Activated T-helper 1 cell treated with Interleukin-2 at 50 U/mL for 16 hours (primary cell): ENCODE data around the gene SLC9B2.

Experiments used
- DNase-seq: peaks from one replicate; pipeline ENCODE4 v3.0.0-alpha.2; 2020; ENCODE audit warnings: low read depth

Gene SLC9B2

GRCh38 chr4:103075894-103076746 lies 441 bp downstream of the SLC9B2 start:
- DNase-seq, result peak; percentile 43

GRCh38 chr4:103075435-103075893 lies 1.1 kb downstream of the SLC9B2 start:
- no peak for DNase-seq

GRCh38 chr4:103074744-103075434 lies 1.7 kb downstream of the SLC9B2 start:
- no peak for DNase-seq

- DNase-seq, result no peak
These were observed 2.6 kb downstream of the SLC9B2 start for GRCh38 chr4:103073792-103074438.

- DNase-seq, result no peak
These were observed 8.6 kb downstream of the SLC9B2 start for GRCh38 chr4:103067841-103068547.

- no peak for DNase-seq
These were observed 16.0 kb downstream of the SLC9B2 start for GRCh38 chr4:103060453-103061148.

GRCh38 chr4:103054030-103054429 lies 22.5 kb downstream of the SLC9B2 start:
- DNase-seq, result no peak

GRCh38 chr4:103052779-103053178 lies 23.8 kb downstream of the SLC9B2 start:
- no peak for DNase-seq

- DNase-seq, result no peak
These were observed 24.4 kb downstream of the SLC9B2 start for GRCh38 chr4:103052145-103052544.

GRCh38 chr4:103050736-103051436 lies 25.7 kb downstream of the SLC9B2 start:
- no peak for DNase-seq

- DNase-seq, result no peak
These were observed 29.9 kb downstream of the SLC9B2 start for GRCh38 chr4:103046416-103047290.

GRCh38 chr4:103044183-103044582 lies 32.4 kb downstream of the SLC9B2 start:
- no peak for DNase-seq

- DNase-seq, result no peak
These were observed 40.4 kb downstream of the SLC9B2 start for GRCh38 chr4:103036169-103036568.

GRCh38 chr4:103032574-103032973 lies 44.0 kb downstream of the SLC9B2 start:
- no peak for DNase-seq

GRCh38 chr4:103030791-103031190 lies 45.8 kb downstream of the SLC9B2 start:
- DNase-seq, result no peak

- DNase-seq, result no peak
These were observed 47.3 kb downstream of the SLC9B2 start for GRCh38 chr4:103029300-103029699.

- DNase-seq, result no peak
These were observed 49.7 kb downstream of the SLC9B2 start for GRCh38 chr4:103026868-103027267.

- DNase-seq, result no peak
These were observed 51.6 kb downstream of the SLC9B2 start for GRCh38 chr4:103024996-103025395.

GRCh38 chr4:103021120-103021519 lies 55.4 kb downstream of the SLC9B2 start:
- DNase-seq, result no peak
